ENCODE results near the gene PPP3R2. TPM values are rescaled to one million over a fixed set of nuclear protein-coding genes. Genes with fewer than 3 reads are reported as not detected.

PPP3R2 gene
- total RNA-seq, 1 experiment from 2014 or later = not detected

- H3K79me2 ChIP-seq (ENCODE audit: low read length) = no peaks in the 10 kb centered on the region
- DNase-seq = no peak
- H3K9me2 ChIP-seq (replicated peaks; ENCODE audit: low read length) = no peaks in the 10 kb centered on the region
- ChIA-PET CTCF (no interaction called here), POLR2A (ENCODE audit: unreplicated experiment) (no interaction called here)
- no peak overlapping the region for H3K4me3 ChIP-seq (ENCODE audit: low read length)
- H3F3A ChIP-seq (ENCODE audit: low read length, unreplicated experiment) = no peaks in the 10 kb centered on the region
- no peak for TF ChIP-seq EZH2phosphoT487 (IDR thresholded peaks at IDR 0.05; ENCODE audit: borderline replicate concordance, low read length)
- no peak for TF ChIP-seq EZH2 (IDR thresholded peaks at IDR 0.05; ENCODE audit: low read length, unreplicated experiment)
- TF ChIP-seq CTCF (conservative IDR thresholded peaks at IDR 0.05; ENCODE audit: low read depth, low read length) = no peak
- no peak overlapping the region for H3K9ac ChIP-seq (ENCODE audit: low read length)
- no peaks in the 10 kb centered on the region for H3K36me3 ChIP-seq (ENCODE audit: low read depth, low read length)
- H3K4me1 ChIP-seq (ENCODE audit: insufficient read depth, low read length) = no peaks in the 10 kb centered on the region
- no peaks in the 10 kb centered on the region for H3K27me3 ChIP-seq (ENCODE audit: low read length)
- no peak overlapping the region for H3K27ac ChIP-seq (ENCODE audit: low read length)
- no peaks in the 10 kb centered on the region for H3K9me3 ChIP-seq (ENCODE audit: low read length)
- no peaks in the 10 kb centered on the region for H4K20me1 ChIP-seq (ENCODE audit: low read length)
- intact Hi-C loops (cut with micrococcal nuclease) = no loop called here
- no TSS peak for BruUV-seq (replicated peaks)
- ATAC-seq = no peak
- H3K4me2 ChIP-seq (ENCODE audit: low read length) = no peak overlapping the region
- no peak overlapping the region for H2AFZ ChIP-seq (ENCODE audit: low read length)
Observed at GRCh38 chr9:101629636-101630035, 34.9 kb upstream of the PPP3R2 start.

- H3K4me3 ChIP-seq (ENCODE audit: low read length) = no peak overlapping the region
- H3K79me2 ChIP-seq (ENCODE audit: low read length) = no peaks in the 10 kb centered on the region
- intact Hi-C loops (cut with micrococcal nuclease) = no loop called here
- H3K27ac ChIP-seq (ENCODE audit: low read length) = no peak overlapping the region
- no peaks in the 10 kb centered on the region for H3K4me1 ChIP-seq (ENCODE audit: insufficient read depth, low read length)
- no peaks in the 10 kb centered on the region for H3K9me2 ChIP-seq (replicated peaks; ENCODE audit: low read length)
- ATAC-seq = no peak
- H3F3A ChIP-seq (ENCODE audit: low read length, unreplicated experiment) = no peaks in the 10 kb centered on the region
- H4K20me1 ChIP-seq (ENCODE audit: low read length) = no peaks in the 10 kb centered on the region
- H2AFZ ChIP-seq (ENCODE audit: low read length) = no peak overlapping the region
- H3K9ac ChIP-seq (ENCODE audit: low read length) = no peak overlapping the region
- ChIA-PET CTCF (no interaction called here), POLR2A (ENCODE audit: unreplicated experiment) (no interaction called here)
- BruUV-seq (replicated peaks) = no TSS peak
- no peaks in the 10 kb centered on the region for H3K27me3 ChIP-seq (ENCODE audit: low read length)
- no peak overlapping the region for H3K4me2 ChIP-seq (ENCODE audit: low read length)
- TF ChIP-seq CTCF (conservative IDR thresholded peaks at IDR 0.05; ENCODE audit: low read depth, low read length) (no peak), EZH2 (IDR thresholded peaks at IDR 0.05; ENCODE audit: low read length, unreplicated experiment) (no peak), EZH2phosphoT487 (IDR thresholded peaks at IDR 0.05; ENCODE audit: borderline replicate concordance, low read length) (no peak)
- peak; percentile 9 for DNase-seq
- H3K36me3 ChIP-seq (ENCODE audit: low read depth, low read length) = no peaks in the 10 kb centered on the region
- no peaks in the 10 kb centered on the region for H3K9me3 ChIP-seq (ENCODE audit: low read length)
Observed at GRCh38 chr9:101628173-101628572, 33.4 kb upstream of the PPP3R2 start.

GRCh38 chr9:101626295-101626694, 31.5 kb upstream of the PPP3R2 start:
- H3K27ac ChIP-seq (ENCODE audit: low read length) = no peak overlapping the region
- H3K36me3 ChIP-seq (ENCODE audit: low read depth, low read length) = no peaks in the 10 kb centered on the region
- H3K9me3 ChIP-seq (ENCODE audit: low read length) = no peaks in the 10 kb centered on the region
- H3K9ac ChIP-seq (ENCODE audit: low read length) = no peak overlapping the region
- no TSS peak for BruUV-seq (replicated peaks)
- H3K4me3 ChIP-seq (ENCODE audit: low read length) = no peak overlapping the region
- no peaks in the 10 kb centered on the region for H3K9me2 ChIP-seq (replicated peaks; ENCODE audit: low read length)
- no peak for DNase-seq
- ATAC-seq = no peak
- no peak overlapping the region for H3K4me2 ChIP-seq (ENCODE audit: low read length)
- H3K79me2 ChIP-seq (ENCODE audit: low read length) = no peaks in the 10 kb centered on the region
- no peak overlapping the region for H2AFZ ChIP-seq (ENCODE audit: low read length)
- H3F3A ChIP-seq (ENCODE audit: low read length, unreplicated experiment) = no peaks in the 10 kb centered on the region
- intact Hi-C loops (cut with micrococcal nuclease) = no loop called here
- ChIA-PET CTCF (no interaction called here), POLR2A (ENCODE audit: unreplicated experiment) (no interaction called here)
- TF ChIP-seq CTCF (conservative IDR thresholded peaks at IDR 0.05; ENCODE audit: low read depth, low read length) = no peak
- TF ChIP-seq EZH2phosphoT487 (IDR thresholded peaks at IDR 0.05; ENCODE audit: borderline replicate concordance, low read length) = no peak
- no peak for TF ChIP-seq EZH2 (IDR thresholded peaks at IDR 0.05; ENCODE audit: low read length, unreplicated experiment)
- no peaks in the 10 kb centered on the region for H4K20me1 ChIP-seq (ENCODE audit: low read length)
- no peaks in the 10 kb centered on the region for H3K27me3 ChIP-seq (ENCODE audit: low read length)
- H3K4me1 ChIP-seq (ENCODE audit: insufficient read depth, low read length) = no peaks in the 10 kb centered on the region

All from PC-3 (cell line).